GM23338 (cell line): ENCODE data around the gene RHCG. TPM values are rescaled to one million over a fixed set of nuclear protein-coding genes. Genes with fewer than 3 reads are reported as not detected.

ENCODE experiments used
- ATAC-seq: fragments of 200-7000 bp; cut with Tn5 transposase; 3 replicates; pipeline ENCODE4 v1.9.1; 2020
- DNase-seq: peaks from one replicate; pipeline ENCODE4 v3.0.0-alpha.2; 2015; ENCODE audit warnings: low spot score
- H2AFZ ChIP-seq: fragments of 200-600 bp; sonication (generic); 2 replicates; pipeline ENCODE4 v1.8.0; 2016; ENCODE audit warnings: antibody characterized with exemption, mild to moderate bottlenecking, moderate library complexity
- H3F3A ChIP-seq: fragments of 200-600 bp; sonication (generic); replicated peaks from 2 replicates; pipeline ENCODE4 v1.8.0; 2017; ENCODE audit warnings: antibody characterized with exemption, mixed run types, low read depth
- H3K27ac ChIP-seq: fragments of 200-600 bp; sonication (generic); 2 replicates; pipeline ENCODE4 v1.6.1; 2016; ENCODE audit warnings: low read depth
- H3K27me3 ChIP-seq: fragments of 200-600 bp; sonication (generic); 2 replicates; pipeline ENCODE4 v1.8.0; 2016; ENCODE audit warnings: mild to moderate bottlenecking, mixed run types, moderate library complexity; ENCODE audit not compliant: insufficient read depth
- H3K36me3 ChIP-seq: fragments of 200-600 bp; sonication (generic); 2 replicates; pipeline ENCODE4 v1.8.0; 2016; ENCODE audit warnings: mild to moderate bottlenecking; ENCODE audit not compliant: insufficient read depth
- H3K4me1 ChIP-seq: fragments of 200-600 bp; sonication (generic); 2 replicates; pipeline ENCODE4 v1.8.0; 2016; ENCODE audit warnings: mild to moderate bottlenecking, moderate library complexity; ENCODE audit not compliant: insufficient read depth
- H3K4me2 ChIP-seq: fragments of 200-600 bp; sonication (generic); 2 replicates; pipeline ENCODE4 v1.7.1; 2017; ENCODE audit warnings: mixed run types
- H3K4me3 ChIP-seq: fragments of 200-600 bp; sonication (generic); 2 replicates; pipeline ENCODE4 v1.6.1; 2016; ENCODE audit warnings: mixed run types
- H3K79me2 ChIP-seq: fragments of 200-600 bp; sonication (generic); replicated peaks from 2 replicates; pipeline ENCODE4 v1.8.0; 2017; ENCODE audit warnings: mild to moderate bottlenecking; ENCODE audit not compliant: insufficient read depth
- H3K9me2 ChIP-seq: fragments of 200-600 bp; sonication (generic); 2 replicates; pipeline ENCODE4 v1.8.0; 2017; ENCODE audit not compliant: insufficient read depth
- H4K20me1 ChIP-seq: fragments of 200-600 bp; sonication (generic); replicated peaks from 2 replicates; pipeline ENCODE4 v1.8.0; 2017; ENCODE audit warnings: mild to moderate bottlenecking; ENCODE audit not compliant: insufficient read depth
- H3K27ac Mint-ChIP-seq: 2 replicates; pipeline ENCODE4 v1.8.0; 2020; ENCODE audit warnings: inconsistent platforms, mild to moderate bottlenecking, moderate library complexity, mixed read lengths
- H3K27me3 Mint-ChIP-seq: 3 replicates; pipeline ENCODE4 v1.8.0; 2022; ENCODE audit warnings: low read depth, mild to moderate bottlenecking, moderate library complexity, mixed read lengths, inconsistent platforms; ENCODE audit not compliant: insufficient read depth, poor library complexity
- H3K36me3 Mint-ChIP-seq: 3 replicates; pipeline ENCODE4 v1.8.0; 2021; ENCODE audit warnings: low read depth, mild to moderate bottlenecking, inconsistent platforms, moderate library complexity, mixed read lengths
- H3K4me1 Mint-ChIP-seq: 3 replicates; pipeline ENCODE4 v1.8.0; 2020; ENCODE audit warnings: mild to moderate bottlenecking, inconsistent platforms, mixed read lengths
- H3K4me3 Mint-ChIP-seq: 3 replicates; pipeline ENCODE4 v1.8.0; 2021; ENCODE audit warnings: moderate library complexity, mild to moderate bottlenecking, inconsistent platforms, mixed read lengths
- H3K9me3 Mint-ChIP-seq: 3 replicates; pipeline ENCODE4 v1.8.0; 2020; ENCODE audit warnings: moderate library complexity, mild to moderate bottlenecking, inconsistent platforms, mixed read lengths
- CREB1 ChIP-seq: fragments of 250-450 bp; sonication (Bioruptor Pico); IDR thresholded peaks from 2 replicates; pipeline ENCODE4 v1.5.0; 2020; ENCODE audit warnings: low read depth, mild to moderate bottlenecking, moderate library complexity
- ETS1 ChIP-seq: IDR thresholded peaks from 2 replicates; pipeline ENCODE4 v1.6.1; 2016; ENCODE audit warnings: antibody characterized with exemption
- EZH2 ChIP-seq: fragments of 200-600 bp; sonication (generic); IDR thresholded peaks from one replicate; pipeline ENCODE4 v1.8.0; 2017; ENCODE audit warnings: antibody characterized with exemption, mild to moderate bottlenecking, low read depth; ENCODE audit not compliant: unreplicated experiment
- EZH2phosphoT487 ChIP-seq: fragments of 200-600 bp; sonication (generic); IDR thresholded peaks from one replicate; pipeline ENCODE4 v1.8.1; 2018; ENCODE audit warnings: antibody characterized with exemption; ENCODE audit not compliant: unreplicated experiment
- JUNB ChIP-seq: IDR thresholded peaks from one replicate; pipeline ENCODE4 v1.6.1; 2016; ENCODE audit warnings: antibody characterized with exemption; ENCODE audit not compliant: unreplicated experiment
- NANOG ChIP-seq: IDR thresholded peaks from 2 replicates; pipeline ENCODE4 v1.6.1; 2016; ENCODE audit warnings: antibody characterized with exemption, borderline replicate concordance
- POLR2AphosphoS5 ChIP-seq: IDR thresholded peaks from 2 replicates; pipeline ENCODE4 v1.6.1; 2016; ENCODE audit warnings: antibody characterized with exemption, low read depth
- REST ChIP-seq: IDR thresholded peaks from one replicate; pipeline ENCODE4 v1.6.1; 2018; ENCODE audit warnings: antibody characterized with exemption; ENCODE audit not compliant: unreplicated experiment
- STAT1 ChIP-seq: IDR thresholded peaks from one replicate; pipeline ENCODE4 v1.6.1; 2016; ENCODE audit warnings: antibody characterized with exemption; ENCODE audit not compliant: unreplicated experiment
- ZNF114 ChIP-seq: fragments of 250-450 bp; sonication (Bioruptor Pico); IDR thresholded peaks from 2 replicates; pipeline ENCODE4 v1.5.0; 2020; ENCODE audit warnings: mild to moderate bottlenecking, moderate library complexity
- ZNF331 ChIP-seq: fragments of 250-450 bp; sonication (Bioruptor Pico); IDR thresholded peaks from 2 replicates; pipeline ENCODE4 v1.5.0; 2020; ENCODE audit warnings: low read depth, mild to moderate bottlenecking, moderate library complexity
- ZNF462 ChIP-seq: fragments of 250-450 bp; sonication (Bioruptor Pico); IDR thresholded peaks from 2 replicates; pipeline ENCODE4 v1.5.0; 2020; ENCODE audit warnings: mild to moderate bottlenecking, moderate library complexity
- polyA plus RNA-seq: library from polyadenylated mRNA; unstranded; fragments of >200 nt; fragmentation: Nextera tagmentation; extraction: Ambion mirVana; gene quantifications from 2 replicates; pipeline ENCODE4 v1.2.1, GENCODE V29; 2016
- total RNA-seq: library from RNA; depleted of rRNA; stranded (reverse); fragments of >200 nt; shearing (Covaris generic); gene quantifications from 2 replicates; pipeline ENCODE4 v1.2.3, GENCODE V29; 2014

Gene RHCG
- total and polyA plus RNA-seq, 2 experiments from 2014 or later: 0.21 to 0.63 TPM

GRCh38 chr15:89455535-89455934 is 40.8 kb downstream of the RHCG start (continued):
- no peak for TF ChIP-seq CREB1 (CRISPR knock-in tag)
- no peak for TF ChIP-seq ZNF331 (CRISPR knock-in tag)
- TF ChIP-seq STAT1: no peak
- no peak for TF ChIP-seq NANOG
- no peak for TF ChIP-seq ZNF114 (CRISPR knock-in tag)
- TF ChIP-seq EZH2: no peak

- ATAC-seq: no peak
- TF ChIP-seq ZNF114 (CRISPR knock-in tag) (no peak), ZNF331 (CRISPR knock-in tag) (no peak), CREB1 (CRISPR knock-in tag) (no peak), NANOG (no peak), EZH2 (no peak), POLR2AphosphoS5 (no peak), EZH2phosphoT487 (no peak), STAT1 (no peak), JUNB (no peak), REST (no peak), ZNF462 (CRISPR knock-in tag) (no peak), ETS1 (no peak)
These were observed 44.0 kb downstream of the RHCG start for GRCh38 chr15:89452330-89452836.

More at GRCh38 chr15:89452330-89452836, 44.0 kb downstream of the RHCG start:
- no peak overlapping the region for H2AFZ ChIP-seq
- no peaks in the 10 kb centered on the region for H3K36me3 ChIP-seq
- no peaks in the 10 kb centered on the region for H3F3A ChIP-seq
- no peak overlapping the region for H3K4me2 ChIP-seq
- no peak overlapping the region for H3K27ac ChIP-seq
- H3K4me3 ChIP-seq: no peak overlapping the region
- Mint-ChIP-seq H3K27ac (no peak overlapping the region), H3K27me3 (peaks cover 10% of the 10 kb centered on the region), H3K9me3 (peaks cover 4% of the 10 kb centered on the region; the same call in 1 of the 3 replicates), H3K36me3 (no peaks in the 10 kb centered on the region), H3K4me3 (no peak overlapping the region), H3K4me1 (peaks cover 13% of the 10 kb centered on the region; the same call in 2 of the 3 replicates)
- no peak for DNase-seq
- no peaks in the 10 kb centered on the region for H3K27me3 ChIP-seq
- H3K79me2 ChIP-seq: no peaks in the 10 kb centered on the region
- peaks cover 9% of the 10 kb centered on the region; the same call in 1 of the 2 replicates for H3K9me2 ChIP-seq
- H3K4me1 ChIP-seq: peaks cover 9% of the 10 kb centered on the region
- H4K20me1 ChIP-seq: no peaks in the 10 kb centered on the region
